Measurements from ENCODE around the gene PCNT. TPM values are rescaled to one million over a fixed set of nuclear protein-coding genes. Genes with fewer than 3 reads are reported as not detected.
"Not testable (repeated sequence)": the region's sequence is repeated elsewhere in the genome, so short reads cannot be mapped to it uniquely, and the experiment has no call there.

Gene PCNT
- total RNA-seq, 2 experiments from 2014 or later = 46.2 to 46.6 TPM

DNA sequence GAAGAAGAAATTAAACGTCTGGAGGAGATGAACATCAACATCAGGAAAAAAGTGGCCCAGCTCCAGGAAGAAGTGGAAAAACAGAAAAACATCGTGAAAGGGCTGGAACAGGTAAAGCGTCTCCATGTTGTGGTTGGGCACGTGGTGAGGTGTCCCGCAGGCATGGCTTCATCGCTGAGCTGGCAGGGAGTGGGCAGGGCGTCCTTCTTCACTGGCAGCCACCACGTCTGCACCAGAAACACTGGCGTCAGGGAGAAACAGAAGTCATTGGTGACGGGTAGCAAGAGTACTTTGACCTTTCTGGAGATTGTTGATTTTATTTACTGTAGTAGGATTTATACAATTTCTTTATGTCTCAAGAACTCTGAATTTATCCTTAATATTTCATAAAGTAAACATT is 75.7 kb downstream of the PCNT start:
- no peak for DNase-seq
- H3K36me3 Mint-ChIP-seq (ENCODE audit: low read depth) = peaks cover 29% of the 10 kb centered on the region
- H3K4me1 Mint-ChIP-seq (ENCODE audit: low read depth) = no peaks in the 10 kb centered on the region
- H3K9me3 Mint-ChIP-seq = no peaks in the 10 kb centered on the region
- TF ChIP-seq, protein P1, sequence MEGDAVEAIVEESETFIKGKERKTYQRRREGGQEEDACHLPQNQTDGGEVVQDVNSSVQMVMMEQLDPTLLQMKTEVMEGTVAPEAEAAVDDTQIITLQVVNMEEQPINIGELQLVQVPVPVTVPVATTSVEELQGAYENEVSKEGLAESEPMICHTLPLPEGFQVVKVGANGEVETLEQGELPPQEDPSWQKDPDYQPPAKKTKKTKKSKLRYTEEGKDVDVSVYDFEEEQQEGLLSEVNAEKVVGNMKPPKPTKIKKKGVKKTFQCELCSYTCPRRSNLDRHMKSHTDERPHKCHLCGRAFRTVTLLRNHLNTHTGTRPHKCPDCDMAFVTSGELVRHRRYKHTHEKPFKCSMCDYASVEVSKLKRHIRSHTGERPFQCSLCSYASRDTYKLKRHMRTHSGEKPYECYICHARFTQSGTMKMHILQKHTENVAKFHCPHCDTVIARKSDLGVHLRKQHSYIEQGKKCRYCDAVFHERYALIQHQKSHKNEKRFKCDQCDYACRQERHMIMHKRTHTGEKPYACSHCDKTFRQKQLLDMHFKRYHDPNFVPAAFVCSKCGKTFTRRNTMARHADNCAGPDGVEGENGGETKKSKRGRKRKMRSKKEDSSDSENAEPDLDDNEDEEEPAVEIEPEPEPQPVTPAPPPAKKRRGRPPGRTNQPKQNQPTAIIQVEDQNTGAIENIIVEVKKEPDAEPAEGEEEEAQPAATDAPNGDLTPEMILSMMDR (IDR thresholded peaks at IDR 0.05) = no peak
- intact Hi-C loops (cut with micrococcal nuclease) = no loop called here
- H3K4me3 Mint-ChIP-seq = no peak overlapping the region
- ChIA-PET CTCF (no interaction called here), POLR2A (interaction anchor here (0.7 kb wide), 1 partner anchor 88 kb away, joined by 3 read pairs; no protein-coding TSS in a partner anchor)
- H3K27ac Mint-ChIP-seq = no peak overlapping the region
- no peak for ATAC-seq
- H3K27me3 Mint-ChIP-seq = no peaks in the 10 kb centered on the region

DNA sequence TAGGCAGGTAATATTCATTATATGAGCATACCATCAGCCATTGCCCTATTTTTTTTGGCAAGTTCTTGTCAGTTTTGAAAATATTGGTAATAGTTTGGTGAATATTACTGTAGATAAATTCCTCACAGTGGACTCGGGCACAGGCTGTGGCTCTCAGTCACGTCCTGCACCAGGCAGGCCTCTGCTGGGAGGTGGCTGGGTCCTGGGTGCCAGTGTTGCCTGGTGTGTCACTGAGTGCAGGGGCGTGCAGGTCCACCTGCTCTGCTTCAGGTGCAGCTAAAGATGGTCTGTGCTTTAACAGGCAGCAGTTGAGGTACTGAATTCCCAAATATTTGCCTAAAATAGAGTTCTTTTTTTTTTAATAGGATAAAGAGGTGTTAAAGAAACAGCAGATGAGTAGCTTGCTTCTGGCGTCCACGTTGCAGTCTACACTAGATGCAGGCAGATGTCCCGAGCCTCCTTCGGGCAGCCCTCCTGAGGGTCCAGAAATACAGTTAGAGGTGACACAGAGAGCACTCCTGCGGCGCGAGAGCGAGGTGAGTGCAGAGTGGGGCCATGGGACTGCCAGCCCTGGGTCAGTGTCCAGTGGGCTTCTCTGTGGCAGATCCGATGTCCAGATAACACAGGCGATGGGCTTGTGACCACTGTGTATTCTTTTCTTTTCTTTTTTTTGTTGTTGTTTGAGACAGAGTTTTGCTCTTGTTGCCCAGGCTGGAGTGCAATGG is 77.4 kb downstream of the PCNT start:
- Mint-ChIP-seq H3K36me3 (ENCODE audit: low read depth) (peaks cover 29% of the 10 kb centered on the region), H3K9me3 (no peaks in the 10 kb centered on the region), H3K27me3 (no peaks in the 10 kb centered on the region), H3K4me3 (no peak overlapping the region), H3K4me1 (ENCODE audit: low read depth) (no peaks in the 10 kb centered on the region), H3K27ac (no peak overlapping the region)
- no peak for DNase-seq
- ATAC-seq = no peak
- ChIA-PET POLR2A (no interaction called here), CTCF (interaction anchor here (1.0 to 1.3 kb wide), 2 partner anchors 12 to 22 kb away, joined by 3 to 4 read pairs; no protein-coding TSS in a partner anchor)
- intact Hi-C loops (cut with micrococcal nuclease) = no loop called here
- TF ChIP-seq, protein P1 (IDR thresholded peaks at IDR 0.05) = no peak

DNA sequence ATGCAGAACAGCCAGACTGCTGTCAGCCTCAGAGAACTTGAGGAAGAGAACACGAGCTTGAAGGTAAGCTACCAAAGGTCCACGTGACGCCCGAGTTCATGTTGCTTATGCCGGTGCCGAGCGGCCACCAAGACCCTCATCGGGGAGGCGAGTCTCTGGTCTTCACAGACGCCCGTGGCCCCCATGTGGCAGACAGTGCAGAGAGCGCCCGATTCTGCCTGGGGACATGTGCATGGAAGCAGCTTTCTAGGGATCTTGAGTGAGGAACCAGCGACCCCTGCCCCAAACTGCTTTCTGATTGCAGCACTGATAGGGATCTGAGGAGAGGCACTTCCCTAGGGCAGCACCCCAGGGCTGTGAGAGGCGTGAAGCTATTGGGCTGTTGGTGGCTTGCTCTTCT is 78.5 kb downstream of the PCNT start:
- Mint-ChIP-seq H3K27ac (no peak overlapping the region), H3K4me1 (ENCODE audit: low read depth) (no peaks in the 10 kb centered on the region), H3K4me3 (no peak overlapping the region), H3K36me3 (ENCODE audit: low read depth) (peaks cover 25% of the 10 kb centered on the region), H3K9me3 (no peaks in the 10 kb centered on the region), H3K27me3 (no peaks in the 10 kb centered on the region)
- ATAC-seq = no peak
- ChIA-PET POLR2A (no interaction called here), CTCF (interaction anchor here (1.0 to 1.3 kb wide), 2 partner anchors 11 to 21 kb away, joined by 3 to 4 read pairs; no protein-coding TSS in a partner anchor)
- DNase-seq = no peak
- intact Hi-C loops (cut with micrococcal nuclease) = no loop called here
- TF ChIP-seq, protein P1 (IDR thresholded peaks at IDR 0.05) = no peak

DNA sequence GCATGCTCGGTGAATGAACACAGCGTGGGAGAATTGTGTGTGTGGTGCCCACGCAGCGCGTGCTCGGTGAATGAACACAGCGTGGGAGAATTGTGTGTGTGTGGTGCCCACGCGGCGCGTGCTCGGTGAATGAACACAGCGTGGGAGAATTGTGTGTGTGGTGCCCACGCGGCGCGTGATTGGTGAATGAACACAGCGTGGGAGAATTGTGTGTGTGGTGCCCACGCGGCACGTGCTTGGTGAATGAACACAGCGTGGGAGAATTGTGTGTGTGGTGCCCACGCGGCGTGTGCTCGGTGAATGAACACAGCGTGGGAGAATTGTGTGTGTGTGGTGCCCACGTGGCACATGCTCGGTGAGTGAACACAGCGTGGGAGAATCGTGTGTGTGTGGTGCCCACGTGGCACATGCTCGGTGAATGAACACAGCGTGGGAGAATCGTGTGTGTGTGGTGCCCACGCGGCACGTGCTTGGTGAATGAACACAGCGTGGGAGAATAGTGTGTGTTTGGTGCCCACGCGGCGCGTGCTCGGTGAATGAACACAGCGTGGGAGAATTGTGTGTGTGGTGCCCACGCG is 79.4 kb downstream of the PCNT start:
- DNase-seq; H3K27me3 Mint-ChIP-seq; H3K4me3 Mint-ChIP-seq; POLR2A ChIA-PET; H3K4me1 Mint-ChIP-seq (ENCODE audit: low read depth); CTCF ChIA-PET; intact Hi-C loops (cut with micrococcal nuclease); H3K9me3 Mint-ChIP-seq; ATAC-seq; H3K27ac Mint-ChIP-seq: not testable (repeated sequence)
- H3K36me3 Mint-ChIP-seq (ENCODE audit: low read depth) = peaks cover 28% of the 10 kb centered on the region

DNA sequence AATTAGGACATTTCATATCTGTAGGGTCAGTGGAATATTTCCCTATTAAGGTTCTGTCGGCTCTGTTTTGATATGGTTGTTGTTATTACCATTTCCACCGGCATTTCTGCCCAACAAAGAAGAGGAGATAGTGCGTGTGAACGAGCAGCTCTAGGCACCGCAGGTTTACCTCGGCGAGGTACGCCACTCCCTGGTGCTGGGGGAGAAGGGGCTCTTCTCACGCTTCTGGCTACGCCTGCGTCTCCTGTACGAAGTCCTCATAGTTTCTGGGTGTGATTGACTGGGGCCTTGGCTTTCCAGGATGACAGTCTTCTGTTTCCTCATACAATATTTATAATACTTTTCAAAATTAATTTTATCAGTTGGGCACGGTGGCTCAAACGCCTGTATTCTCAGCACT is 80.3 kb downstream of the PCNT start:
- peaks cover 22% of the 10 kb centered on the region for H3K36me3 Mint-ChIP-seq (ENCODE audit: low read depth)
- no peak for DNase-seq
- POLR2A ChIA-PET = no interaction called here

More for the DNA sequence above, 80.3 kb downstream of the PCNT start:
- H3K9me3 Mint-ChIP-seq = no peaks in the 10 kb centered on the region
- H3K27ac Mint-ChIP-seq = no peak overlapping the region
- no peak overlapping the region for H3K4me3 Mint-ChIP-seq
- no peaks in the 10 kb centered on the region for H3K27me3 Mint-ChIP-seq
- intact Hi-C loops (cut with micrococcal nuclease) = no loop called here
- ATAC-seq = no peak
- CTCF ChIA-PET = no interaction called here
- H3K4me1 Mint-ChIP-seq (ENCODE audit: low read depth) = no peaks in the 10 kb centered on the region
- TF ChIP-seq, protein P1 (IDR thresholded peaks at IDR 0.05) = no peak
